ENCODE measurements around the gene AKT1.

- no peak for TF ChIP-seq POLR2A (IDR thresholded peaks at IDR 0.05; ENCODE audit: low read length)
- no peak for TF ChIP-seq GATA1 (IDR thresholded peaks at IDR 0.05; ENCODE audit: low read depth, low read length)
These were observed 24.2 kb downstream of the AKT1 start for GRCh38 chr14:104771374-104771773.
